Mucosa of rectum (tissue), 2 donors: Measurements from ENCODE around the gene DUSP1.

Source experiments
- H3K27ac ChIP-seq, 2 donors: one replicate each; pipeline ENCODE4 v1.7.0; 2013; ENCODE audit warnings: inconsistent platforms in 2 of 2, low read depth in 2 of 2, low read length in 2 of 2
- H3K27me3 ChIP-seq, 2 donors: one replicate each; pipeline ENCODE4 v1.7.0; 2013; ENCODE audit warnings: low read length in 2 of 2; ENCODE audit not compliant: control insufficient read depth in 2 of 2, insufficient read depth in 2 of 2
- H3K36me3 ChIP-seq, 2 donors: one replicate each; pipeline ENCODE4 v1.7.0; 2013; ENCODE audit warnings: low read length in 2 of 2; ENCODE audit not compliant: control insufficient read depth in 2 of 2, insufficient read depth in 2 of 2
- H3K4me1 ChIP-seq, 2 donors: one replicate each; pipeline ENCODE4 v1.7.0; 2013; ENCODE audit warnings: low read length in 2 of 2, mild to moderate bottlenecking in 1 of 2; ENCODE audit not compliant: control insufficient read depth in 2 of 2, insufficient read depth in 2 of 2
- H3K4me3 ChIP-seq, 2 donors: one replicate each; pipeline ENCODE4 v1.7.0; 2013; ENCODE audit warnings: low read length in 2 of 2
- H3K9ac ChIP-seq, 2 donors: one replicate each; pipeline ENCODE4 v1.7.0; 2013; ENCODE audit warnings: low read length in 2 of 2, low read depth in 1 of 2, mild to moderate bottlenecking in 1 of 2
- H3K9me3 ChIP-seq, 2 donors: one replicate each; pipeline ENCODE4 v1.7.0; 2013; ENCODE audit warnings: low read length in 2 of 2; ENCODE audit not compliant: control insufficient read depth in 2 of 2
- donor health status: healthy.
- donor health status: Normal muscosa, but diverticular disease.

DUSP1 gene

DNA sequence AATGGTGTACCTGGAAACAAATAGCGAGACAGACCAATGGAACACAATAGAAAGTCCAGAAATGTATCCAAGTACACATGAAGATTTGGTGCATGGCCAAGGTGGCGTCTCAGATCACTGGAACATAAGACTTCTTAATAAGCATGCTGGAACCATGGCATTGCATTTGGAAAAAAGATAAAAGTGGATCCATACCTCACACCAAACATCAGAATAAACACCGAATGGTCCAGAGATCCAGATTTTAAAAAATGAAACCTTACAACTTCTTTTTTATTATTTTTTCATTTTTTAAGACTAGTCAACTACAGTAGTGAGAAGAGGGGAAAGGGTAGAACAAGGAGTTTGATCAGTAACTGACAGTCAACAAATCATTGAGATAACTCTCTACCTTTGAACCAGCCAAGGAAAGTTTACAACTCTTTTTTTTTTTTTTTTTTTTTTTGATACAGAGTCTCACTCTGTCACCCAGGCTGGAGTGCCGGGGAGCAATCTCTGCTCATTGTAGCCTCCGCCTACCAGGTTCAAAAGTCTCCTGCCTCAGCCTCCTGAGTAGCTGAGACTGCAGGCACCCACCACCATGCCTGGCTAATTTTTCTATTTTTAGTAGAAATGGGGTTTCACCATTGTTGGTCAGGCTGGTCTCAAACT lies 8.8 kb upstream of the DUSP1 start:
- no peaks in the 10 kb centered on the region for H3K9me3 ChIP-seq
- no peaks in the 10 kb centered on the region for H3K27me3 ChIP-seq
- H3K4me3 ChIP-seq: peak overlapping the region; percentile 22 to 57
- peak overlapping the region; percentile 49 for H3K9ac ChIP-seq
- peak overlapping the region; percentile 100 for H3K27ac ChIP-seq
- peaks cover 35 to 47% of the 10 kb centered on the region in 2 donors for H3K4me1 ChIP-seq
- H3K36me3 ChIP-seq: no peaks in the 10 kb centered on the region

DNA sequence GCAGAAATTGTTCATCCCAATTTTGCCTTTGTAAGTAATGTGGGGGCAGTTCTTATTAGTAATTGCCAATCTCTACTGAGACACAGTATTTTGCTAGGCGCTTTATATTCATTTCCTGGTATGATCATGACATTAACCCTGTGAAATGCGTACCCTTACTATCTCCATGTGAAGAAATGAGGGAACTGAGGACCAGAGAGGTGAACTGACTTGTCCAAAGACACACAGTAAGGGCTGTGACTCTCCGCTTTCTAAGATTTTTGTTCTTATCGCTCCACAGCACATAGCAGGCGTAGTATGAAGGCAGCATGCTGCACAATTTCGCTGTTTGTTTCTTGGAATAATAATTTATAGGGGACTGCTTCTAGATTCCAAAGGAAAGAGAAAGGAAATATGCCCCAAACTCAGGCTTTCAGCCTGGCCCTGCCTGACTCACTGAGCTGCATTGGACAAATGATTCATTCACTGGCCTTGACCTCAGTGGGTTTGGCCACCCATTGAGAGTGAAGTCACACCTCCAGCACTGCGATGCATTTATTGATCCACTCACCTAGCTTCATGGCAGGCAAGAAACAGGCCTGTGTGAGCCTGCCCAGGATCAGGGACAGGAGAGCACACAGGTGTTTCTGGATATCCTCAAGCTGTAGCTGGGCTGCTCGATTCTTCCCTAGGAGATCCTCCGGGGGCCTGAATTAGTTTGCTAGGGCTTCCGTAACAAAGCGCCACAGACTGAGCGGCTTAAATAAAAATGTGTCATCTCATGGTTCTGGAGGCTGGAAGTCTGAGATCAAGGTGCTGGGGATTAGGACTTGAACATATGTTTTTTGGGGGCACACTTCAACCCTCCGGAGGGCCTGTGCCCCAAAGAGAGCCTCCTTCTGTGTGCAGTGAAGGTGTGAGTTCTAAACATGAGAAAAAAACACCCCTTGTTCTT lies 7.2 kb upstream of the DUSP1 start:
- H3K36me3 ChIP-seq: no peaks in the 10 kb centered on the region
- H3K4me3 ChIP-seq: peak overlapping the region in 1 of 2 donors; percentile 39
- H3K9ac ChIP-seq: peak overlapping the region; percentile 60 to 63
- no peaks in the 10 kb centered on the region for H3K9me3 ChIP-seq
- peak overlapping the region; percentile 100 for H3K27ac ChIP-seq
- H3K27me3 ChIP-seq: no peaks in the 10 kb centered on the region
- H3K4me1 ChIP-seq: peaks cover 52 to 63% of the 10 kb centered on the region in 2 donors

GRCh38 chr5:172776235-172776594 lies 5.2 kb upstream of the DUSP1 start:
- H3K4me1 ChIP-seq: peaks cover 67 to 70% of the 10 kb centered on the region in 2 donors

DNA sequence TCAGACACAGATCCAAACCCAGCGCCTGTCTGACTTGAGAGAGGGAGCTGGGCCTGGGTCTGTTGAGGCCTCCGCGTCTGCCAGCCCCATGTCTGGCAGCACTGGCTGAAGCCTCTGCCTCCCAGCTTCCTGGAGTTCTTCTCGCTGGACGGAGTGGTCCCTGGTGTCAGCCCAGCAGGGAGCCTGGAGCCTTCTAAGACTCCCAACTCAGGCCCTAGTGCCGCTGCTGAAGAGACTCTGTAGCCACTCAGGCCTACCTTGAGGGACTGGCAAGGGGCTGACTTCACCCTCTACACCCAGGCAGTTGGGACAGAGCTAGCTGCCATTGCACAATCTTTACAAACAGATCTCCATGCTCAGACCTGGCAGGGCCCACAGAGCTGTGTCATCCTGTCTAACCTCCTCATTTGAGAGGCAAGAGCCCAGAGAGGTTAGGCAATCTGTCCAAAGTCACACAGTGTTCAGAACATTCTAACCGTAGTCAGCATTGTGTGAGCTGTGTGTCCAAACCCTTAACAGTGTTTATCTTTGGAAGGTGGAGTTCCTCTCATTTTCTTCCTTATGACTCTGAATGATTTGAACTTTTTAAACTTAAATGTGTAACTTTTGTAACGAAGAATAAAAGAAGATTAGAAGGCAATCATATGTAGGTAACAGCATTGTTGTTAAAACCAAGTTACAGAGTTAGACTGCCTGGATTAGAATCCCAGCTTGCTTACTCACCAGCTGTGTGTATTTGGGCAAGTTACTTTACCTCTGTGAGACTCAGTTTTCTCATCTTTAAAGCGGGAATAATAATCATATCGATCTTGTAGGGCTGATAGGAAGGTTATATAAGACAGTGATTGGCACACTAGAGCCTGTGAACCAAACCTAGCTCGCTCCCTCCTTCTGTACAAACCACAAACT lies 4.6 kb upstream of the DUSP1 start:
- Histone ChIP-seq H3K4me3 (peak overlapping the region; percentile 39 to 41), H3K4me1 (peaks cover 67 to 70% of the 10 kb centered on the region in 2 donors), H3K9me3 (no peaks in the 10 kb centered on the region), H3K27ac (peak overlapping the region; percentile 100), H3K9ac (peak overlapping the region; percentile 56 to 72), H3K27me3 (no peaks in the 10 kb centered on the region), H3K36me3 (no peaks in the 10 kb centered on the region)

More at GRCh38 chr5:172776235-172776594, 5.2 kb upstream of the DUSP1 start:
- Histone ChIP-seq H3K9ac (peak overlapping the region; percentile 52 to 72), H3K27ac (peak overlapping the region; percentile 100), H3K4me3 (peak overlapping the region in 1 of 2 donors; percentile 17), H3K36me3 (no peaks in the 10 kb centered on the region), H3K27me3 (no peaks in the 10 kb centered on the region), H3K9me3 (no peaks in the 10 kb centered on the region)

GRCh38 chr5:172774561-172775315 lies 3.7 kb upstream of the DUSP1 start:
- Histone ChIP-seq H3K4me3 (peak overlapping the region in 1 of 2 donors; percentile 39), H3K4me1 (peaks cover 68 to 74% of the 10 kb centered on the region in 2 donors), H3K9ac (peak overlapping the region; percentile 56 to 96), H3K27me3 (no peaks in the 10 kb centered on the region), H3K9me3 (no peaks in the 10 kb centered on the region), H3K36me3 (peaks cover under 1 to 3% of the 10 kb centered on the region in 2 donors), H3K27ac (peak overlapping the region; percentile 100)

- H3K36me3 ChIP-seq: peaks cover 10 to 12% of the 10 kb centered on the region in 2 donors
- no peaks in the 10 kb centered on the region for H3K9me3 ChIP-seq
- H3K4me1 ChIP-seq: peaks cover 76 to 79% of the 10 kb centered on the region in 2 donors
- peak overlapping the region; percentile 100 for H3K27ac ChIP-seq
- no peak overlapping the region for H3K4me3 ChIP-seq
- H3K27me3 ChIP-seq: no peaks in the 10 kb centered on the region
- H3K9ac ChIP-seq: peak overlapping the region; percentile 43 to 96
These were observed 2.8 kb upstream of the DUSP1 start for GRCh38 chr5:172773481-172774469.

GRCh38 chr5:172772112-172772906 lies 1.3 kb upstream of the DUSP1 start:
- Histone ChIP-seq H3K4me1 (peaks cover 69 to 72% of the 10 kb centered on the region in 2 donors), H3K27ac (peak overlapping the region; percentile 100), H3K27me3 (no peaks in the 10 kb centered on the region), H3K9ac (peak overlapping the region; percentile 96 to 100), H3K36me3 (peaks cover 23 to 27% of the 10 kb centered on the region in 2 donors), H3K9me3 (no peaks in the 10 kb centered on the region), H3K4me3 (peak overlapping the region; percentile 71 to 81)

- Histone ChIP-seq H3K36me3 (peaks cover 23 to 28% of the 10 kb centered on the region in 2 donors), H3K9ac (peak overlapping the region; percentile 96 to 100), H3K27me3 (no peaks in the 10 kb centered on the region), H3K4me1 (peaks cover 66 to 68% of the 10 kb centered on the region in 2 donors), H3K27ac (peak overlapping the region; percentile 100), H3K4me3 (peak overlapping the region; percentile 71 to 81), H3K9me3 (no peaks in the 10 kb centered on the region)
These were observed 580 bp upstream of the DUSP1 start for GRCh38 chr5:172771439-172772111.
